Activated CD4-positive, alpha-beta T cell treated with anti-CD3 and anti-CD28 coated beads for 48 hours (primary cell): Measurements from ENCODE around the gene CHD9.

Experiments
- DNase-seq: peaks from one replicate; pipeline ENCODE4 v3.0.0-alpha.2; 2020

CHD9 gene

DNA sequence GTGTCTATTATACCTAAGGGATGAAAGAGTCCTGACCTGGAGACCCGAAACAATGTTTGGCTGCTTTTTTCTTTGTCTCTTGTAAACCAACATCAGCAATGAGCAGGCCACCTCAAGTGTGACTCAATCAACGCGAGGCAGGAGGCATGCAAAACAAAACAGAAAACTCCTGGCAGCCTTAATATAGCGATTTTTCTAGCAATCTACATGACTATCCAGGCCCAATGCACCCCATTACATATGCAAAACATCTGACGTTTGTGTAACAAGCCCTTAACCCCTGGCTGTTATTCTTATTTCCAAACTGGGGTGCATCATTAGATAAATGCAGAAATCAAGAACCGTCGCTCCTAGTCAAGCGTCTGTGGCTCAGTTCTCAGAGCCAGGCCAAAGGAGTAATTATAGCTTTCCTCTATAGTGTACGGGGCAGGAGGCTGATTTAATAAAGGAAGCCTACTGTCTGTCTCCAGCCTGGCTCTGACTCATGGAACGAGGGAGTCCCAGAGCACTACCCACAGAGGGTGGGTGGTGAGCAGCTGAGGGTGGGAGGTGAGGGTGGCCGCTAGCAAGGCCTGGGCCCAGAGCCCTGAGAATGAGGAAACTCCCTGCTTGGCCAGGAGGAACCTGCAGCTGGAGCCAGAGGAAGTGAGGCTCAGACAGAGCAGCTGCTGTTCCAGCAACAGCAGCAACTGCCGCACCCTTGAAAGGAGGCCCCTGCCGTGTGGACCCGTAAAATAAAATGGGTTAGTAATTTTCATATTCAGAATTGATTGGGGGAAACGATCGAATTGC lies 43.9 kb downstream of the CHD9 start:
- DNase-seq, result peak; percentile 25

DNA sequence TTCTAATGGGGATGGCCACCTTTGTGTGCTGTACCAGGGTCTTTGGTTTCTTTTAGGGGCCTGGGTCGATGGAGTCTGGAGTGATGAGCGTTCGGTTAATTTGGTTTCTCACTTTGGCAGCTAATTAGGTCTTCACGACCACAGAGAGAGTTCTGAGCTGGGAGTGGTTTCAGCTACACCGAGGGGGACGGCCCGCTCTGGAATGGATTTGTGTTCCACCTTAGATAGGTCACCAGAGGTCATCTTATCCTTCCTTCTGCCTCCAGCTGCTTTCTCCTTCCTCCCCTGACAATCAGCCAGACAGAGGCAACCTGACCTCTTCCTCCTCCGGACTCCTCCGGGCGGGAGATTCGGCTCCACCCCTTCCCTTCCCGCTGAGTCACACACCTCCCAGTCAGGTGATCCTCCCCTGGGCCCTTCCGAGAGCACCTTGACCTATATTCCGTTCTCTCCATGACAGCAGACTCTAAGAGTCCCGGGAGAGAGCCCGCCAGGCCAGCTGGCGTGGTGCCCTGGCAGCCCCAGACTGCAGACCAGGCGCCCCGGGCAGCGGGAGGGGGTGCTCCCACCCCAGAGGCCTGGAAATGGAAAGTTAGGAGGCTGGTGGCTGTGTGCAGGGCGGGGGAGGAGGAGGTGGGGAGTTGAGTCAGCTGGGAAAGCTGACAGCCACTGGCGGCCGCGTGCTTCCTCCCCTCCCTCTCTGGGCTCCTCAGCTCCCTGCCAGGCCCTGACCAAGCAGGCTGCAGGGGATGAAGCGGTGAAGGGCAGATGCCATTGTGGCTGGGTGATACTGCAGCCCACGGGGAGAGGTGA lies 44.7 kb downstream of the CHD9 start:
- peak; percentile 68 for DNase-seq

DNA sequence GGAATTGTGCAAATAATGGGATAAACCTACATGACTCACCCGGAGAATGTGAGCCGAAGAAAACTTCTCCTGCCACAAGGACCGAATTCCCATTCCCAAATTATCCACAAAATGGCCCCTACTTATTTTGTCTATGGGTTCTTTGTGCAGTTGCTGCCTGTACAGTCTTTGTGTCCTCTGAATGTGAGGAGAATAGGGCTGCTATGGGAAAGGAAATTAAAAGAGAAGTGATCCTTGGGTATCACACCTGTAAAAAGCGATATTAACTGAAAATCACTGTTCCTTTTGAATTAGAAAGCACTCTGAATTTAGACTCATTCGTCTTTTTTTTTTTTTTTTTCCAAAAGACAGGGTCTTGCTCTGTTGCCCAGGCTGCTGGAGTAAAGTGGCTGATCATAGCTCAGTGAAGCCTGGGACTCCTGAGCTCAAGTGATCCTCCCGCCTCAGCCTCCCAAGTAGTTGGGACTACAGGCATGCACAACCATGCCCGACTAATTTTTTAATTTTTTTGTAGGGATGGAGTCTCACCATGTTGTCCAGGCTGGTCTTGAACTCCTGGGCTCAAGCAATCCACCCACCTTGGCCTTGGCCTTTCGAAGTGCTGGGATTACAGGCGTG lies 45.4 kb downstream of the CHD9 start:
- no peak for DNase-seq

DNA sequence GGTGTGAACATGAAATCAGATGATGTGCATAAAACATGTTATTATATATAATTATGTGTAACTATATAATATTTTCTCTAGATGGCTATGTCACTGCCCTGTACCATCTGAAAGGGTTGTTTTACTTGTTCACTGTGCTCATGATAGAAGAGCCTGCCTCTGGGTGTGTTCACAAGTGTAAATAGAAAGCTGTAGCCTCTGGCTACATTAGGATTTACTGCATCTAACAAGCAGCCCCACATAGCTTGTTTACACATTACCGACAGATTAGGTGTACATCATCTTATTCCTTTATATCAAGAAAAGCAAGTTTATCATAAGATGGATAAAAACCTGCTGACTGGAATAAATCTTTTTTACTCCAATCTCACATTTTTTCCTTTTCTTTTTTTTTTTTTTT lies 46.1 kb downstream of the CHD9 start:
- DNase-seq, result no peak

DNA sequence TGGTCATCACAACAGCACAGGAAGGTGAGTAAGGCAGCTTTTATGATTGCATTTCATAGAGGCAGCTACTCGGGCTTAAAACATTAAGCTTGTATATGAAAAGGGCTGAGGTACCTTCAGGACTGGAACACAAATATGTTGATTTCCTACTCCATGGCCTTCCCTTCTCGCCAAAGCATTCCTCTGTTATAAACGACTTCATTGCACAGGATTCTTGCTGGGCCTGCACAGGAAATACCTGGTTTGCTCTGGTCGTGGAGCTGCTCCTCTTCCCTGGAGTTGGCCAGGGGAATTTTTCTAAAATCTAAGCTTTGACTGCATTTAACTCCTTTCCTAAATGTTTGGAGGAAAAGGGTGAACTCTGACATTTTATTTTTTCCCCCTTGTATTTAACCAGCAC lies 49.0 kb downstream of the CHD9 start:
- DNase-seq, result no peak

DNA sequence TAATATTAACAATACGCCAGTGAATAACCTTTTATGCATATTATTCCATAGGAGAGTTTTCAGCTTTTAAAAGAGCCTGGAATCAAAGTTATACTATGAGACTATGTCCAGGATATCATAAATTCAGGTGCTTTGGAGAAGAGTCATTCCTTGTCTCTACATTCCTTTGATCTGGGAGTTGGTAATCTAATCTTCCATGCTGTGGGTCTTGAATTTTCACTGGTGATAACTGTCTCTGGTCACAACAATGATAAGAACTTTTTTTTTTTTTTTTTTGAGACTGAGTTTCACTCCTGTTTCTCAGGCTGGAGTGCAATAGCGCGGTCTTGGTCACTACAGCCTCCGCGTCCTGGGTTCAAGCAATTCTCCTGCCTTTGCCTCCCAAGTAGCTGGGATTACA lies 50.8 kb downstream of the CHD9 start:
- no peak for DNase-seq

DNA sequence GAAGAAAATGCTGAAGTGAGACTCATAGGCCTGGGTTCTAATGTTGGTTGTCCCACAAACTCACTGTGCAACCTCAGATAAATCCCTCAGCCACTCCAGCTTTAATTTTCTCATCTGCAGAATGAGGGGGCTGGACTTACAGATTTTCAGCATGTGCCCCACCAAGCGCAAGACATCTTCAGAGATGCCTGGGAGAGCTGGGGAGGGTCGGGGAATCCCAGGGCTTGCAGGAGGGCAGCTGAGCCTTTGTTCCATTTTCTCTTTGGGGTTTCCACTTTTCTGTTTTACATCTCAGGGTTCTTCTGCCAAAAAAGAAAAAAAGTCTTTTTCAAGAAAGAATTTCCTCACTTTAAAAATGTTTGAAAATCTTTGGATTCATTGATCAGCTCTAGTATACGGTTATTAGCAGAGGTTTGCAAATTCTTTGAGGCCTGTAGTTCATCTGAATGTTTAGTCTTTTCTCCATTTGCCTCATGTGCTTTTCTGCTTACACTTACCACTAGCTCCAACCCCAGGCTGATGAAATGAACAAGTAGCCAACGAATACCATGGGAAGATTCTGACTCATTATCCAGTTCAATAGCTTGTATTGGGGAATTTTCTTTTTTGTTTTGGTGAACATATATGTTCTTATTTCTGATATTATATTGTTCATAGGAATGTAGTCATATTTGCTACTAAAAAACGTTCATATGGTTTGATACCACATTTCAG lies 56.4 kb downstream of the CHD9 start:
- DNase-seq, result no peak

DNA sequence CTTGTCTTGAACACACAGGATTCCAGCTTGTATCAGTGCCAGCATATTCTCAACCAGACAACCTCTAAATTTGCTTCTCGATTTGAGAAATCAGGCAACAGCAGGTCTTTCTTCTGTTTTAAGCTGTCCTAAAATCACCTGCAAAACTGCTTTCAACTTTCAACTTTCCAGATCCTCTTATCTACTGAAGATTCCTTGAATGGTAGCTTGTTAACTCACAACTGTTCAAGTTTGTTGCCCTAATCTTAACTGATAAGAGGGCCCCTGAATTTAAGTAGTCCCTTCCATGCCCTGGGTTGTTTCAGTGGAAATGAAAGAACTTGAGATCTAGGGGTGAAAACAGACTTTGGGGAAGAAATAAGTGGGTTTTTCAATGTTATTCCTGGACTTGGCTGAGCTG lies 57.2 kb downstream of the CHD9 start:
- no peak for DNase-seq

DNA sequence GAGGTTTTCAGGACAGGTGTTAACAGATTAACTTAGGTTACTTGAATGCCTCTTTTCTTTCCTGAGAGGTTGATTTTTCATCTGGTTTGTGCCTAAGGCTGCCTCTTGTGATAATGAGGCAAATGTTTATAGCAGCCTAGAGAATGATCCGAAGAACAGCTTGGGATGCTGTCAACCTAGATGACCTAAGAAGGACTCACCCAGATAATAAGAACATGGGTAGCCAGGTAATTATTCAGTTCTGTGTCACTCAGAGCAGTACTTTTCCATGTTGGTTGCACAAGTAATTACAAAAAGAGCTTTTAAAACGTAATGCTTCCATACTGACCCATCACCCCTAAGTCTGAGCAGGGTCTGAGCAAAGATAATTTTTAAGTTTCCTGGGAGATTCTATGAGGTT lies 60.3 kb downstream of the CHD9 start:
- DNase-seq, result no peak

DNA sequence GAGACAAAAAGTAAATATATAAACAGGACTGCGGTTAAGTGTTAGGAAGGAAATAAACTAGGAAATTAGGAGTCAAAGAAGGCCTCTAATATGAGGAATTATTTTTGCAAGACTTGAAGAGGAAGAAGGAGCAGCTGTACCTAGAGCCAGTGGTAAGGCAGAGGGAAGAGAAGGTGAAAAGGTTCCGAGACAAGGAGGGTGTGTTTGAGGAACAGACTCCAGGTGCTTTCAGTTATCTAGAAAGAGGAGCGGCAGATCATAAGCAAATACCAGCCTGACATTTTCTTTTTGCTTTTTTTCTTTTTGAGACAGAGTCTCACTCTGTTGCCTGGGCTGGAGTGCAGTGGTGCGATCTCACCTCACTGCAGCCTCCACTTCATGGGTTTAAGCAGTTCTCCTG lies 61.0 kb downstream of the CHD9 start:
- no peak for DNase-seq

DNA sequence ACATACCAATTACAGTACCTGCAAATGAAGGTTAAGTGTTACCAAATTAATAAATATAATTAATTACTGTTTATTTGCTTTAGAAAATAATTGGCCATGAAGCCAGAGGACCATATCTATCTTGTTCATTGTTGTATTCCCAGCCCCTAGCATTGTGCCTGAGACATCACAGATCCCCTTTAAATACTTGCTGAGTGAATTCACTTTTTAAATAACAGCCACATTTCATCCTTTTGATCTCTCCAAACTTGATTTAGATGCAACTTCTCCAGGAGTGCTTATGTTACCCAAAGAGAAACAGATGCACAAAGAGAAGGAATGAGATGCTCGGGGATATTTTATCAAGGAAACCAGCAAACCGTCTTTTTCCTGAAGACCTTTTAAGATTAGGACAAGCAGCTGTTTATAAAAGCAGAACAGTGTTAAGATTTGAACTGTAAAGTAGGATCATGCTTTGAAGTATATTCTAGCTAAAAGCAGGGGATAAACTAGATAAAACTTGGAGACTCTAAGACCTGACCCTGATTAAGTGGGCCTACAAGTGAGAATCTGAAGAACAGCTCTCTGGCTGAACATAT lies 66.3 kb downstream of the CHD9 start:
- DNase-seq, result no peak

DNA sequence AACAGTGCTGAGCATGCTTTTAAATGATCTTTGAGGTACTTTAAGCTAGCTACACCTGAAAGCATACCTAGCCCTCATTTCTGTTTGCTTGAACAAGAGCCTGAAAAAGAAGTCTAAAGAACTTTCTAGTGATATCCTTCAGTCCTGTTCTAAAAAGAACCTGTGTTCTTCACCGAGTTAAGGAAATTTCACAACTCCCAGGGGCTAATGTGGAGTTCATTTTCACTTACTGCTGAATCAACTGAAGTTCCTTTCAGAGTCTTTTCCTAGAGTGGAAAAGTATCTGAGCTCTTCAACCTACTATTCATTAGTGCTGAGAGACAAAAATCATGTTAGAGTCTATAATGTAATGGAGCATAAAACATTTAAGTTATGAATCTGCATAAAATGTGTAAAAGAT lies 66.9 kb downstream of the CHD9 start:
- DNase-seq, result no peak

DNA sequence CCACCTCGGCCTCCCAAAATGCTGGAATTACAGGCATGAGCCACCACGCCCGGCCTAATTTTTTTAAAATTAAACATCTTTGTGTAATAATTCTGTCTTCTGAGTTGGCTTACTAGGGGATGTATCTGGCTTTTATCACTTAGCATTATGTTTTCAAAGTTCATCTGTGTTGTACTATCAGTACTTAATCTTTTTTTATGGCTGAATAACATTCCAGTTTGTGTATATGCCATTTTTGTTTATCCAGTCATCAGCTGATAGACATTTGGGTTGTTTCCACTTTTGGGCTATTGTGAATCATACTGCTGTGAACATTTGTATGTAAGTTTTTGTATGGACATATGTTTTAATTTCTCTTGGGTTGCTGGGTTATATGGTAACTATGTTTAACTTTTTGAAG lies 69.0 kb downstream of the CHD9 start:
- no peak for DNase-seq

DNA sequence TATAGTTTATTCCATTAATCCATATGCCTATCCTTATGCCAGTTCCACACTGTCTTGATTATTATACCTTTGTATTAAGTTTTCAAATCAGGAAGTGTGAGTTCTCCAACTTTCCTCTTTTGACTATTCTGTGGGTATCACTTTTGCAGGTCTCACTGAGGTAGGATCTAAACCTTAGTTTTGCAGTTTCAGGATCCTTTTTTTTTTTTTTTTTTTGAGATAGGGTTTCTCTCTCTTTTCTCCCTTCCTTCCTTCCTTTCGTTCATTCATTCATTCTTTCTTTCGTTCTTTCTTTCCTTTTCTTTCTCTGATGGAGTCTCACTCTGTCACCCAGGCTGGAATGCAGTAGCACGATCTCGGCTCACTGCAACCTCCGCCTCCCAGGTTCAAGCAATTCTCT lies 71.6 kb downstream of the CHD9 start:
- DNase-seq, result no peak

DNA sequence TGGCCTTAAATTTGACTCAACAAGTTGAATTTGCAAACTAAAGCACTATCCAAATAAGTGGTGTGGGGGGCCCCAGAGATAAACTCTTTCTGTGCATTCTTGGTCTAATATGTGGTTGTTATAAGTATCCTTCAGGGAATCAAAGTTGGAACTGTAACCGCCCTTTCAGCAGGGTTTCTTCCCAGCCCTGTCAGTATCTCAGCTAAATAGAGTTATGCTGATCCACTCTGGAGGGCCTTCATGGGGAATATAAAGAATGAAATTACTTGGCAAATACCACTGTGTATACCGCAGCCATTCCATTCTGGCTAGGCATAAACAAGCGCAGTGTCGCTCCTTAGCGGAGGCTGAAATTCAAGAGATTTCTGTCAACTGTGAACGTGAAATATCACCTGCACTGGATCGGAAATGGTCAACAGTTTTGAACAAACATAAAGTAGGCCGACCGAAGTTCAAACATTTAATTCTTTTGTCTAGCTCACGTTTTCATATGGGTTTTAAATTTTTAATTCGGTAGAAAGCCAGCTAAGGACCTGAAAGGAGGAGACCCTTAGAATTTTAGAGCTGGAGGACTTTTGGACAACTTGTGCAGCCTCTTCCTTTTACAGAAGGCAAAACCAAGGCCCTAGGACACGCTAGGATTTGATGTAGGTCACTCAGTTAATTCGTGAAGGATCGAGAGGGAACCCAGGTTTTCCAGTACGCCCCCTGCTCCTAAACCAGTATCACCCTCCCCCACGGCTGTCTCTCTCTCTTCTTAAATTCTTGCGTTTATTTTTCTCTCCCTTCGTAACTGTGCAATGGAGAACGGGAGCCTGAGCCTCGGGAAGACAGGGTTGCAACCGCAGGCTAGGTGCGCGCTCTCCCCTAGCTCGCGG lies 74.7 kb downstream of the CHD9 start:
- no peak for DNase-seq

DNA sequence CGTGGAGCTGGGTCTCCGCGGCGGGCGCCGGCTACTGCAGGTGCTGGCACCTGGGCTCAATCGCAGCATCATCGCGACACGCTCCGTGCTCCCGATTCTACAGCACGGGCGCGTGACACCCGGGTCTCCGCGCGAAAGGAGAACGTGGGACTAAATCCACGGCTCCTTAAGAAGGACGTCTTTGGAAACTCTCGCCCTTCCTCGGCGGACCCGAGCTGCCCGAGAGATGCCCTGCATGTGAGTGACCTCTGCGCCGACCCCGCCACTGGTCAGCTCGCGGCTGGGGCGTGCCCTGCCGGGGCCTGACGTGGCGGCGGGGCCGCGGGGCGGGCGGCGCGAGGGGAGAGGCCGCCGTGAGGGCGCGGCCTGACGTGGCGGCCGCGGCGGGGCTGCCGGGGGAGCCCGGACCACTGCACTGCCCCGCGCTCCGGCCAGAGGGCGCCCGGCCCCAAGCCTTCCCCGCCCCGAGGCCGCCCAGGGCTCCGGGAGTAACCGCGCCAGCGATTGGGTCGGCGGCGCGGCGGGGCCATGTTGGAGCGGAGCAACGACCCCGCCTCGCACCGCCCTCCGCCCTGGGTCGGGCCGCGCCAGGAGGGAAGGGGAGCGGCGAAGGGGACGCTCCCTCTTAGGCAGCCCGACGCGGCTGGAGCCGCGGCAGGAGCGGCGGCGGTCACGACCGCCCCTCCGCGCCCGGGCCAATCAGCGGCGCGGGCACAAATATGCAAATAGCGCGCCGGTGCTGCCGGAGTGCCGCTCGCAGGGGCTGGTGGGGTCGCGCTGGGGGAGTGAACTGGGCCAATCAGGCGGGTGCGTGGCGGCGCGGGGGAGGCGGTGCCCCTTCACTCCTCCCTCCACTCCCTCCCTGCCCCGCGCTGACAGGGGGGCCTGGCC lies 75.6 kb downstream of the CHD9 start:
- DNase-seq, result peak; percentile 92

DNA sequence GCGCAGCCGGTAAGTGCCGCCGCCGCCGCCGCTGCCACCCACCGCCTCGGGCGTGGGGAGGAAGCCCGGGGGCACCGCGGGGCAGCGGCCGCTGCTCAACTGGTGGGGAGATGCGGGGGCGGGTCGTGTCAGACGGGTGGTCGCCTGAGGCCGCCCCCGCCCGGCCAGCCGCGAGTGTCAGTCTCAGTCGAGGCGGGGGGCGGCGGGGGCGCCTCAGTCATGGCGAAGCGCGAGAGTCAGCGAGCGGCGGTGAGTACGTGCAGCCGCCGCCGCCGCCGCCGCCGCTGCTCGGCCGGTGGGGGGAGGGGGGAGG lies 76.2 kb downstream of the CHD9 start:
- no peak for DNase-seq

DNA sequence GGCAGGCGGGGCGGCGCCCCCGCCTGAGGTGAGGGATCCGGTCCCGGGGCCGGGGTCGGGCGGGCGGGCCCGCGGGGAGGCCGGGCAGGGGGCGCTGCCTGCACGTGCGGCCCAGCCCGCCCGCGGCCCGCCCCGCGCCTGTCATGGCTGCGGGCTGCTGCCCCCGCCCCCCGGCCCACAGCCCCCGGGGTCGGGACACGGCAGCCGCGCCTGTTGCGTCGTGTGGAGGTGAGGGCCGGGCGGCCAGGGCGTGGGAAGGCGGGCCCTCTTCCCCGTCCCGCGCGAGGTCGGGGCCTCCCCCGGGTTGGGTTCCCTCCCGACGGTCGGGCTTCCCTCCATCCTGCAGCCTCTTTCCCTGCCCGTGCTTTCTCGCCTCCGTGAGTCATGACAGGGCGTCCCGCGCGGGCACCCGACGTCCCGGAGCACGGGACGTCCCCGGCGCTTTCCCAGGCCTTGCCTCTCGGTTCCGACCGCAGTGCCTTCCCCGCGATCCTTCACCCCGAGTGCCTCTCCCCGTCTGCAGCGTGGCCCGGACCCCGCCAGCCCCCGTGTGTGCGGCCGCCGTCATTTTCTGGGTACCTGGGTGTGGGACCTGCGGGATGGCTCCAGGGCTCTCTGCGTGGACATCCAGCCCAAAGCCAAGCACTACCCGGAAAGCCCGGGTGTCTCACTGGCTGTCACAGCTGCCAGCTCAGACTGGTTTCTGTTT lies 76.7 kb downstream of the CHD9 start:
- DNase-seq, result peak; percentile 77

DNA sequence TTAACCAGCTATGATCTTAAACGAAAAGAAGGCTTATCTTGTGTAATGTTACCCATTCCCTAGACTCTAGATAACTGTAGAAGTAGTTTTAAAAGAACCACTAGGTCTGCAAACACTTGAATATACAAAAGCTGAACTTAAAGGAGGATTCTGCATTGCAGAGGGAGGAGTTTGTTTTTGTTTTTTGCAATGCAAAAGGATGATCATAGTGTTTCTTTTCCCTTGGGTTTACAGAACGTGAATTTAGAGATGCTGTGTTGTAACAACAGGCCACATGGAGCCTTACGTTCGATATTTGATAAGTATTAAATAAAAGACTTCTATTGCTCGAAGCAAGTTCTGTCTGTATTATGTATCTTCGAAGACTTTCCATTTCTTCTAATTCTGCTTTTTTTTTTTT lies 77.6 kb downstream of the CHD9 start:
- DNase-seq, result no peak

DNA sequence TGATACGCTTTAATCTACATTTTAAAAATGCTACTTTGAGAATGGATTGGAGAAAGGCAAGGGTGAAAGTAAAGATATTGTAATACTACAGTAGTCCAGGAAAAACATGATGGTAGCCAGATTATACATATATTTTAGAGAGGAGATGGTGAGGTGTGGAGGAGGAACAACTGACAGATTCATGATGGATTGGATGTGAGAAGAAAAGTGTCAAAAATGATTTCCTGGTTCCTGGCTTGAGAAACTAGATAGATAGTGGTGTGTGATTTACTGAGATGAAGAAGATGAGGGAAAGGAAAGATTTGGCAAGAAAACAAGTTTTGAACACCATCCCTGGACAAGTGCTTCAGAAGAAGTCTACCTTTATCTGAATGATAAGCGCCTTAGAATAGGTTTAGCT lies 80.5 kb downstream of the CHD9 start:
- no peak for DNase-seq
